Gastroesophageal sphincter (tissue), 4 donors: ENCODE data around the gene FXYD5. TPM values are rescaled to one million over a fixed set of nuclear protein-coding genes. Genes with fewer than 3 reads are reported as not detected.

Experiments used
- ATAC-seq: fragments of 150-250 bp; one replicate; pipeline ENCODE4 v1.9.1; 2016; ENCODE audit warnings: mild to moderate bottlenecking, moderate library complexity
- H3K27ac ChIP-seq, 4 donors: fragments of 200-600 bp; sonication (generic) in 3 of 4; 1 replicate in 3 of 4; 2 replicates in 1 of 4; pipeline ENCODE4 v1.5.1; 2016 to 2019
- H3K27me3 ChIP-seq: fragments of 200-600 bp; sonication (generic); one replicate; pipeline ENCODE4 v1.5.1; 2019
- H3K36me3 ChIP-seq, 2 donors: fragments of 200-600 bp; sonication (generic); one replicate each; pipeline ENCODE4 v1.5.1; 2019; ENCODE audit warnings: control low read depth in 1 of 2
- H3K4me1 ChIP-seq, 3 donors: fragments of 200-600 bp; sonication (generic); 1 replicate in 2 of 3; 2 replicates in 1 of 3; pipeline ENCODE4 v1.5.1; 2016 to 2019; ENCODE audit warnings: control low read depth in 2 of 3
- H3K4me3 ChIP-seq, 2 donors: fragments of 200-600 bp; sonication (generic); one replicate each; pipeline ENCODE4 v1.5.1; 2019; ENCODE audit warnings: mild to moderate bottlenecking in 1 of 2, moderate library complexity in 1 of 2
- H3K9me3 ChIP-seq, 3 donors: fragments of 200-600 bp; sonication (generic); one replicate each; pipeline ENCODE4 v1.5.1; 2017 to 2019; ENCODE audit warnings: control low read depth in 2 of 3
- EP300 ChIP-seq: sonication (generic); formaldehyde crosslinking; IDR thresholded peaks from one replicate; pipeline ENCODE4 v1.6.1; 2017; ENCODE audit warnings: antibody characterized with exemption, mild to moderate bottlenecking
- POLR2A ChIP-seq, 2 donors: fragments of 450-650 bp; IDR thresholded peaks; one replicate each; pipeline ENCODE4 v1.6.1; 2017; ENCODE audit warnings: antibody characterized with exemption in 2 of 2, mild to moderate bottlenecking in 2 of 2, moderate library complexity in 1 of 2
- POLR2AphosphoS5 ChIP-seq: sonication (generic); formaldehyde crosslinking; IDR thresholded peaks from one replicate; pipeline ENCODE4 v1.6.1; 2017; ENCODE audit warnings: antibody characterized with exemption
- WGBS, 2 donors: methylation state at CpG; one replicate each; pipeline ENCODE4 v1.1.5; 2018; ENCODE audit warnings: low coverage in 1 of 2; 5-methylcytosine and 5-hydroxymethylcytosine counted together
- total RNA-seq, 4 donors: library from RNA; depleted of rRNA; stranded (reverse); fragments of >200 nt; gene quantifications; one replicate each; pipeline ENCODE4 v1.1.0, GENCODE V29; 2016
- TF ChIP-seq, protein P1 (sequence below), 4 experiments: fragments of 200-600 bp in 2 of 4; fragments of 450-650 bp in 2 of 4; sonication (generic) in 1 of 4; IDR thresholded peaks; one replicate each; pipeline ENCODE4 v1.5.1; 2017 to 2019; ENCODE audit warnings: antibody characterized with exemption in 4 of 4, mild to moderate bottlenecking in 2 of 4, moderate library complexity in 2 of 4

FXYD5 gene
- total RNA-seq, 4 donors from 2014 or later: 18.8 to 42.5 (median 33.0) TPM

DNA sequence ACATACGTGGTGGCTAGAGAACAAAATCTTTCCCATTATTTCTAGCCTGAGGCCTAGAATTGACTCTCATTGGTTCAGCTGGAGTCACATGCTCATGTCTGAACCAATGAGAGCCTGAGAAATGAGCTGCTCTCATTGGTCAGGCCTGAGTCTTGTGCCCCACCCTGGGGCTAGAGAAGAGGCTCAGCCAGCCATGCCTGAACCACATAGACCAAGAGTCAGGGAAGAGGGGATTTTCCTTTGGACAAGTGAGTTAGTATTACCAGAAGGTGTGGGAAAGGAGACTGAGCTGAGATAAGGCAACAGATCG, 6.9 kb downstream of the FXYD5 start:
- WGBS, 2 donors: 75 to 86% methylated on average over 1 of the region's 2 CpGs
- peaks cover 0 to under 1% (median 0%) of the 10 kb centered on the region in 3 donors for H3K4me1 ChIP-seq
- H3K4me3 ChIP-seq: no peak overlapping the region
- H3K27me3 ChIP-seq: peaks cover 30% of the 10 kb centered on the region
- no peak for ATAC-seq
- peaks cover 0 to 47% (median 0%) of the 10 kb centered on the region in 3 donors for H3K9me3 ChIP-seq
- H3K36me3 ChIP-seq: peaks cover 0 to 92% of the 10 kb centered on the region in 2 donors
- no peak for TF ChIP-seq EP300
- TF ChIP-seq POLR2A (IDR thresholded peaks at IDR 0.05): no peak
- H3K27ac ChIP-seq: no peak overlapping the region

DNA sequence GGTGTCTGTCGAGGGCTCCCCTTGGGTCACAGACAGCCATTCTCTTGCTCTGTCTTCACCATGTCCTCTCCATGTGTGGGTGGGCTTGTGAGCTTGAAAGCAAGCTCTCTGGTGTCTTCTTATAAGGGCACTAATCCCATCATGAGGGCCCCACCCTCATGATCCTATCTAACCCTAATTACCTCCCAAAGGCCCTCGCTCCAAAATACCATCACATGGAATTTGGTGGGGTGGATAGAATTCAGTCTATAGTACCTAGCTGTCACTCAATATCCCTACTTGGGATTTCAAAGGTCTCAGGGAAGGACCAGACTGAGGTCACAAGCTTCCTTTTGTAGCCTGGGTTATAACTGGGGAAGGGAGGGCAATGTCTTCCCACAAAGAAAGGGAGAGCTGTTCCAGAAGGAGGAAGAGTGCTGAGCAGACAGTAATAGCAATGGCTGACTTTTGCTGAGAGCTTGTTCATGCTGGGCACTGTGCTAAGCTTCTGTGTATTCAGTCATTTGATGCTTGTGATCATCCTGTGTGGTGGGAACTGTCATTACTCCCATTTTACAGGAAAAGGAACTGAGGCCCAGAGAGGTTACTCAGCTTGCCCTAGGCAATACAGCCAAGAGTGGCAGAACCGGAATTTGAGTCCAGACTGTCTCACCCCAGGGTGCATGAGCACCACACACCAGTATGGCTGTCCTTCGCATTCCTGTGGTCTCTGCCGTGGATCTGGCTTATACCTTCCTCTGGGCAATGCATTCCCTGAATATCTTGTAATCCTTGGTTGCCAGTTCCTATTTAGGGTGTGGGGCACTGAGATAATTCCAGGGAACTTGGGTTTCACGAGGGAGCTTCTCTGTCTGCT, 8.2 kb downstream of the FXYD5 start:
- Histone ChIP-seq H3K36me3 (peaks cover 0 to 96% of the 10 kb centered on the region in 2 donors), H3K9me3 (peaks cover 0 to 55% (median 0%) of the 10 kb centered on the region in 3 donors)

DNA sequence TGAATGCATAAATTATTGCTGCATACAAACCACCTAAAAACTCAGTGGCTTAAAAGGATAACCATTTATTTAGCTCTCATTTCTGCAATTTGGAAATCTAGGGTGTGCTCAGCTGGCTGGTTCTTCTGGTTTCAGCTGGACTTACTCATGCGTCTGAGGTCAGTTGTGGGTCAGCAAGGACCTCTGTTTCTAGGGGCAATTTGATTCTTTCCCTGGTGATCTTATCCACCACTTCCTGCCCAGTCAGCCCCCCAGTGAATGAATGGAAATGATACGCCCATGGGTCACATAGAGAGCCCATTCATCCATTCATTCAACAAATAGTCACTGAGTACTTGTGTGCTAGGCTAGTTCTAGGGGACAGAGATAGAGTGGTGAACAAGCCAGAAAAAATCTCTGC, 9.9 kb downstream of the FXYD5 start:
- H3K36me3 ChIP-seq: peaks cover 0 to 79% of the 10 kb centered on the region in 2 donors
- H3K9me3 ChIP-seq: peaks cover 0 to 55% (median 0%) of the 10 kb centered on the region in 3 donors
- ATAC-seq: no peak
- no peak overlapping the region for H3K4me3 ChIP-seq
- TF ChIP-seq, protein P1, sequence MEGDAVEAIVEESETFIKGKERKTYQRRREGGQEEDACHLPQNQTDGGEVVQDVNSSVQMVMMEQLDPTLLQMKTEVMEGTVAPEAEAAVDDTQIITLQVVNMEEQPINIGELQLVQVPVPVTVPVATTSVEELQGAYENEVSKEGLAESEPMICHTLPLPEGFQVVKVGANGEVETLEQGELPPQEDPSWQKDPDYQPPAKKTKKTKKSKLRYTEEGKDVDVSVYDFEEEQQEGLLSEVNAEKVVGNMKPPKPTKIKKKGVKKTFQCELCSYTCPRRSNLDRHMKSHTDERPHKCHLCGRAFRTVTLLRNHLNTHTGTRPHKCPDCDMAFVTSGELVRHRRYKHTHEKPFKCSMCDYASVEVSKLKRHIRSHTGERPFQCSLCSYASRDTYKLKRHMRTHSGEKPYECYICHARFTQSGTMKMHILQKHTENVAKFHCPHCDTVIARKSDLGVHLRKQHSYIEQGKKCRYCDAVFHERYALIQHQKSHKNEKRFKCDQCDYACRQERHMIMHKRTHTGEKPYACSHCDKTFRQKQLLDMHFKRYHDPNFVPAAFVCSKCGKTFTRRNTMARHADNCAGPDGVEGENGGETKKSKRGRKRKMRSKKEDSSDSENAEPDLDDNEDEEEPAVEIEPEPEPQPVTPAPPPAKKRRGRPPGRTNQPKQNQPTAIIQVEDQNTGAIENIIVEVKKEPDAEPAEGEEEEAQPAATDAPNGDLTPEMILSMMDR (IDR thresholded peaks at IDR 0.05): no peak
- TF ChIP-seq POLR2A (IDR thresholded peaks at IDR 0.05) (no peak), POLR2AphosphoS5 (no peak), EP300 (no peak)
- no peaks in the 10 kb centered on the region for H3K4me1 ChIP-seq
- H3K27me3 ChIP-seq: peaks cover 5% of the 10 kb centered on the region
- no peak overlapping the region for H3K27ac ChIP-seq
- WGBS, 2 donors: 16 to 82% methylated on average over 2 of the region's 2 CpGs

More for the DNA sequence above, 8.2 kb downstream of the FXYD5 start:
- Histone ChIP-seq H3K27ac (no peak overlapping the region), H3K27me3 (peaks cover 17% of the 10 kb centered on the region), H3K4me1 (no peaks in the 10 kb centered on the region), H3K4me3 (no peak overlapping the region)
- TF ChIP-seq, protein P1 (IDR thresholded peaks at IDR 0.05): no peak
- TF ChIP-seq POLR2A (IDR thresholded peaks at IDR 0.05): no peak
- TF ChIP-seq EP300: no peak
- no peak for TF ChIP-seq POLR2AphosphoS5
- WGBS, 2 donors: 70 to 80% methylated on average over 1 to 4 of the region's 6 CpGs
- ATAC-seq: no peak

DNA sequence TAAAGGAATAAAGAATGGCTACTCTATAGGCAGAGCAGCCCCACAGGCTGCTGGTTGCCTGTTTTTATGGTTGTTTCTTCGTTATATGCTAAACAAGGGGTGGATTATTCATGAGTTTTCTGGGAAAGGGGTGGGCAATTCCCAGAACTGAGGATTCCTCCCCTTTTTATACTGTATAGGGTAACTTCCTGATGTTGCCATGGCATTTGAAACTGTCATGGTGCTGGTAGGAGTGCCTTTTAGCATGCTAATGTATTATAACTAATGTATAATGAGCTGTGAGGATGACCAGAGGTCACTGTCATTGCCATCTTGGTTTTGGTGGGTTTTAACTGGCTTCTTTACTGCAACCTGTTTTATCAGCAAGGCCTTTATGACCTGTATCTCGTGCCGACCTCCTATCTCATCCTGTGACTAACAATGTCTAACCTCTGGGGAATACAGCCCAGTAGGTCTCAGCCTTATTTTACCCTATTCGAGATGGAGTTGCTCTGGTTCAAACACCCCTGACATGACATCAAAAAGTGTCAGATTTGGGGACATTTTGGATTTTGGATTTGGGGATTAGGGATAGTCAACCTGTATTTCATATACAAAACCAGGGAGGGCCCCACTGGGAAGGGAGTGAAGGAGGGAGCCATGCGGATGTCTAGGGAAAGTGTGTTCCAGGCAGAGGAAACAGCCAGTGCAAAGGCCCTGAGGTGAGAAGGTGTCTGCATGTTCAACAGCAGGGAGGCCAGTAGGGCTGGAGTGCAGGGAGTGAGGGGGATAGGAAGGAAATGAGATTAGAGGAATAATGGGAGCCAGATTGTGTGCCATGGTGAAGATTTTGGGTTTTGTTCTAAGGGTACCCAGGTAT, 10.9 kb downstream of the FXYD5 start:
- TF ChIP-seq POLR2A (IDR thresholded peaks at IDR 0.05) (no peak), EP300 (no peak), POLR2AphosphoS5 (no peak)
- TF ChIP-seq, protein P1 (IDR thresholded peaks at IDR 0.05): no peak
- WGBS, 2 donors: 50 to 76% methylated on average over 2 to 5 of the region's 5 CpGs
- ATAC-seq: no peak
- peaks cover 0 to 55% (median 0%) of the 10 kb centered on the region in 3 donors for H3K9me3 ChIP-seq
- H3K36me3 ChIP-seq: peaks cover 0 to 75% of the 10 kb centered on the region in 2 donors
- no peak overlapping the region for H3K27ac ChIP-seq
- H3K27me3 ChIP-seq: peaks cover 5% of the 10 kb centered on the region
- H3K4me3 ChIP-seq: no peak overlapping the region
- H3K4me1 ChIP-seq: no peaks in the 10 kb centered on the region
